NCI-H1417 (cell line): ENCODE measurements around the gene TMEM87B.
"Not testable (repeated sequence)": the region's sequence is repeated elsewhere in the genome, so short reads cannot be mapped to it uniquely, and the experiment has no call there.

ENCODE experiments used
- DNase-seq, 3 experiments: peaks; one replicate each; lab custom pipeline; 2025; lab: John Stamatoyannopoulos, UW

TMEM87B gene

GRCh38 chr2:112073875-112074274, 18.8 kb downstream of the TMEM87B start:
- no peak for DNase-seq

GRCh38 chr2:112074506-112074905, 19.4 kb downstream of the TMEM87B start:
- DNase-seq = no peak

- DNase-seq = no peak
Observed at GRCh38 chr2:112075490-112076260, 20.6 kb downstream of the TMEM87B start.

GRCh38 chr2:112077814-112078213, 22.7 kb downstream of the TMEM87B start:
- DNase-seq = no peak

GRCh38 chr2:112081262-112081661, 26.2 kb downstream of the TMEM87B start:
- no peak for DNase-seq

GRCh38 chr2:112084689-112085374, 29.8 kb downstream of the TMEM87B start:
- no peak for DNase-seq

- DNase-seq = no peak
Observed at GRCh38 chr2:112085375-112085730, 30.3 kb downstream of the TMEM87B start.

- no peak for DNase-seq
Observed at GRCh38 chr2:112085916-112086669, 31.0 kb downstream of the TMEM87B start.

- DNase-seq = no peak
Observed at GRCh38 chr2:112087346-112088020, 32.4 kb downstream of the TMEM87B start.

GRCh38 chr2:112089375-112089774, 34.3 kb downstream of the TMEM87B start:
- DNase-seq = no peak

- DNase-seq = no peak
Observed at GRCh38 chr2:112092286-112093041, 37.4 kb downstream of the TMEM87B start.

- no peak for DNase-seq
Observed at GRCh38 chr2:112093216-112093615, 38.1 kb downstream of the TMEM87B start.

GRCh38 chr2:112095681-112096080, 40.6 kb downstream of the TMEM87B start:
- no peak for DNase-seq

GRCh38 chr2:112096098-112096497, 41.0 kb downstream of the TMEM87B start:
- no peak for DNase-seq

GRCh38 chr2:112108178-112108832, 53.2 kb downstream of the TMEM87B start:
- no peak for DNase-seq

GRCh38 chr2:112109278-112109677, 54.2 kb downstream of the TMEM87B start:
- DNase-seq = no peak

GRCh38 chr2:112110966-112111365, 55.9 kb downstream of the TMEM87B start:
- no peak for DNase-seq

- DNase-seq = not testable (repeated sequence)
Observed at GRCh38 chr2:112113354-112113753, 58.3 kb downstream of the TMEM87B start.

GRCh38 chr2:112118148-112118547, 63.1 kb downstream of the TMEM87B start:
- DNase-seq = no peak

- DNase-seq = peak; percentile 18 to 74 (median 20)
Observed at GRCh38 chr2:112121682-112122254, 66.7 kb downstream of the TMEM87B start.

GRCh38 chr2:112129060-112129459, 74.0 kb downstream of the TMEM87B start:
- DNase-seq = no peak
